ENCODE data around the gene TTLL13. TPM values are rescaled to one million over a fixed set of nuclear protein-coding genes. Genes with fewer than 3 reads are reported as not detected.

The TTLL13 gene
- total RNA-seq, 1 experiment from 2014 or later = not detected

DNA sequence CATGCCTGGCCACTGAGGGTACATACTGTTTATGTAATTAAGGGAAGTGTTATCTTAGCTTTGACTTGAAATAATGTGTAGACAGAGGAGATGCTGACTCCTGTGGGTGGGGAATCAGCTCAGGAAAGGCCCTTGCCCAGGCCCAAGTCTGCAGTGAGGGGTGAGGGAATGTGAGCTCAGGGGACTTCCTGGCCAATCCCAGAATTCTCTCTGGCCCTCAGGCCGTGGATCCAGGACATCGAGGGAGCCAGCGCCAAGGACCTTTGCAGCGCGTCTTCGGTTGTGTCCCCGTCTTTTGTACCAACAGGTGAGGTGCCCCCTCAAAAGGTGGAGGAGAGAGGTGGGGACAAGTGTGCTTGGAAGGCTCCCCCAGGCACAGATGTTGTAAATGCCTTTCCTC lies 22.0 kb upstream of the TTLL13 start:
- no peaks in the 10 kb centered on the region for H3K27me3 ChIP-seq (replicated peaks; ENCODE audit: insufficient read depth, low read depth, low read length, poor library complexity)
- no peak overlapping the region for H3K27ac ChIP-seq (ENCODE audit: low read depth, low read length, poor library complexity, severe bottlenecking)
- ChIA-PET CTCF (no interaction called here), POLR2A (ENCODE audit: low non-redundant PET) (no interaction called here)
- no peak overlapping the region for H3K4me3 ChIP-seq (ENCODE audit: low read depth, low read length, poor library complexity, severe bottlenecking)
- no peak for DNase-seq (ENCODE audit: low spot score)
- TF ChIP-seq EZH2 (IDR thresholded peaks at IDR 0.05; ENCODE audit: borderline replicate concordance, low read depth, low read length, poor library complexity, severe bottlenecking) = no peak
- TF ChIP-seq, protein P1, sequence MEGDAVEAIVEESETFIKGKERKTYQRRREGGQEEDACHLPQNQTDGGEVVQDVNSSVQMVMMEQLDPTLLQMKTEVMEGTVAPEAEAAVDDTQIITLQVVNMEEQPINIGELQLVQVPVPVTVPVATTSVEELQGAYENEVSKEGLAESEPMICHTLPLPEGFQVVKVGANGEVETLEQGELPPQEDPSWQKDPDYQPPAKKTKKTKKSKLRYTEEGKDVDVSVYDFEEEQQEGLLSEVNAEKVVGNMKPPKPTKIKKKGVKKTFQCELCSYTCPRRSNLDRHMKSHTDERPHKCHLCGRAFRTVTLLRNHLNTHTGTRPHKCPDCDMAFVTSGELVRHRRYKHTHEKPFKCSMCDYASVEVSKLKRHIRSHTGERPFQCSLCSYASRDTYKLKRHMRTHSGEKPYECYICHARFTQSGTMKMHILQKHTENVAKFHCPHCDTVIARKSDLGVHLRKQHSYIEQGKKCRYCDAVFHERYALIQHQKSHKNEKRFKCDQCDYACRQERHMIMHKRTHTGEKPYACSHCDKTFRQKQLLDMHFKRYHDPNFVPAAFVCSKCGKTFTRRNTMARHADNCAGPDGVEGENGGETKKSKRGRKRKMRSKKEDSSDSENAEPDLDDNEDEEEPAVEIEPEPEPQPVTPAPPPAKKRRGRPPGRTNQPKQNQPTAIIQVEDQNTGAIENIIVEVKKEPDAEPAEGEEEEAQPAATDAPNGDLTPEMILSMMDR (conservative IDR thresholded peaks at IDR 0.05; ENCODE audit: low read depth, low read length) = no peak
- peaks cover 16% of the 10 kb centered on the region for H3K36me3 ChIP-seq (ENCODE audit: insufficient read depth, low read length, poor library complexity, severe bottlenecking)
- BruUV-seq (replicated peaks) = no TSS peak
- no peaks in the 10 kb centered on the region for H3K4me1 ChIP-seq (ENCODE audit: insufficient read depth, low read length, poor library complexity, severe bottlenecking)
- H3K9me3 ChIP-seq (ENCODE audit: low read depth, low read length, poor library complexity, severe bottlenecking) = no peaks in the 10 kb centered on the region
- intact Hi-C loops (cut with micrococcal nuclease; ENCODE audit: unreplicated experiment) = no loop called here

DNA sequence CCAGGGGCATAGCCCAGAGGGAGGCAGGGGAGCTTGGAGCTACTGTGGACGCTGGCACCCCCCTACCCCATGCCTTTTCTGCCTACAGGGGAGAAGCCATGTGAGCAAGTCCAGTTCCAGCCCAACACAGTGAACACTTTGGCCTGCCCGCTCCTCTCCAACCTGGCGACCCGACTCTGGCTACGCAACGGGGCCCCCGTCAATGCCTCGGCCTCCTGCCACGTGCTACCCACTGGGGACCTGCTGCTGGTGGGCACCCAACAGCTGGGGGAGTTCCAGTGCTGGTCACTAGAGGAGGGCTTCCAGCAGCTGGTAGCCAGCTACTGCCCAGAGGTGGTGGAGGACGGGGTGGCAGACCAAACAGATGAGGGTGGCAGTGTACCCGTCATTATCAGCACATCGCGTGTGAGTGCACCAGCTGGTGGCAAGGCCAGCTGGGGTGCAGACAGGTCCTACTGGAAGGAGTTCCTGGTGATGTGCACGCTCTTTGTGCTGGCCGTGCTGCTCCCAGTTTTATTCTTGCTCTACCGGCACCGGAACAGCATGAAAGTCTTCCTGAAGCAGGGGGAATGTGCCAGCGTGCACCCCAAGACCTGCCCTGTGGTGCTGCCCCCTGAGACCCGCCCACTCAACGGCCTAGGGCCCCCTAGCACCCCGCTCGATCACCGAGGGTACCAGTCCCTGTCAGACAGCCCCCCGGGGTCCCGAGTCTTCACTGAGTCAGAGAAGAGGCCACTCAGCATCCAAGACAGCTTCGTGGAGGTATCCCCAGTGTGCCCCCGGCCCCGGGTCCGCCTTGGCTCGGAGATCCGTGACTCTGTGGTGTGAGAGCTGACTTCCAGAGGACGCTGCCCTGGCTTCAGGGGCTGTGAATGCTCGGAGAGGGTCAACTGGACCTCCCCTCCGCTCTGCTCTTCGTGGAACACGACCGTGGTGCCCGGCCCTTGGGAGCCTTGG lies 21.3 kb upstream of the TTLL13 start:
- no peak for DNase-seq (ENCODE audit: low spot score)
- H3K36me3 ChIP-seq (ENCODE audit: insufficient read depth, low read length, poor library complexity, severe bottlenecking) = peaks cover 16% of the 10 kb centered on the region
- H3K27me3 ChIP-seq (replicated peaks; ENCODE audit: insufficient read depth, low read depth, low read length, poor library complexity) = no peaks in the 10 kb centered on the region
- ChIA-PET CTCF (interaction anchor here (0.6 kb wide), 1 partner anchor 21 kb away, joined by 4 read pairs; the partner anchor contains the start of gene TTLL13), POLR2A (ENCODE audit: low non-redundant PET) (no interaction called here)
- H3K27ac ChIP-seq (ENCODE audit: low read depth, low read length, poor library complexity, severe bottlenecking) = no peak overlapping the region
- TF ChIP-seq, protein P1 (conservative IDR thresholded peaks at IDR 0.05; ENCODE audit: low read depth, low read length) = no peak
- TF ChIP-seq EZH2 (IDR thresholded peaks at IDR 0.05; ENCODE audit: borderline replicate concordance, low read depth, low read length, poor library complexity, severe bottlenecking) = no peak
- no peak overlapping the region for H3K4me3 ChIP-seq (ENCODE audit: low read depth, low read length, poor library complexity, severe bottlenecking)
- H3K4me1 ChIP-seq (ENCODE audit: insufficient read depth, low read length, poor library complexity, severe bottlenecking) = no peaks in the 10 kb centered on the region
- H3K9me3 ChIP-seq (ENCODE audit: low read depth, low read length, poor library complexity, severe bottlenecking) = no peaks in the 10 kb centered on the region
- intact Hi-C loops (cut with micrococcal nuclease; ENCODE audit: unreplicated experiment) = no loop called here
- BruUV-seq (replicated peaks) = no TSS peak

DNA sequence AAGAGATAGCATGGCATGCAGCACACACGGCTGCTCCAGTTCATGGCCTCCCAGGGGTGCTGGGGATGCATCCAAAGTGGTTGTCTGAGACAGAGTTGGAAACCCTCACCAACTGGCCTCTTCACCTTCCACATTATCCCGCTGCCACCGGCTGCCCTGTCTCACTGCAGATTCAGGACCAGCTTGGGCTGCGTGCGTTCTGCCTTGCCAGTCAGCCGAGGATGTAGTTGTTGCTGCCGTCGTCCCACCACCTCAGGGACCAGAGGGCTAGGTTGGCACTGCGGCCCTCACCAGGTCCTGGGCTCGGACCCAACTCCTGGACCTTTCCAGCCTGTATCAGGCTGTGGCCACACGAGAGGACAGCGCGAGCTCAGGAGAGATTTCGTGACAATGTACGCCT lies 20.4 kb upstream of the TTLL13 start:
- H3K36me3 ChIP-seq (ENCODE audit: insufficient read depth, low read length, poor library complexity, severe bottlenecking) = peaks cover 16% of the 10 kb centered on the region
- ChIA-PET POLR2A (ENCODE audit: low non-redundant PET) (no interaction called here), CTCF (no interaction called here)
- no peaks in the 10 kb centered on the region for H3K27me3 ChIP-seq (replicated peaks; ENCODE audit: insufficient read depth, low read depth, low read length, poor library complexity)
- H3K27ac ChIP-seq (ENCODE audit: low read depth, low read length, poor library complexity, severe bottlenecking) = no peak overlapping the region
- BruUV-seq (replicated peaks) = no TSS peak
- no peak overlapping the region for H3K4me3 ChIP-seq (ENCODE audit: low read depth, low read length, poor library complexity, severe bottlenecking)
- DNase-seq (ENCODE audit: low spot score) = no peak
- TF ChIP-seq EZH2 (IDR thresholded peaks at IDR 0.05; ENCODE audit: borderline replicate concordance, low read depth, low read length, poor library complexity, severe bottlenecking) = no peak
- TF ChIP-seq, protein P1 (conservative IDR thresholded peaks at IDR 0.05; ENCODE audit: low read depth, low read length) = no peak
- no peaks in the 10 kb centered on the region for H3K9me3 ChIP-seq (ENCODE audit: low read depth, low read length, poor library complexity, severe bottlenecking)
- intact Hi-C loops (cut with micrococcal nuclease; ENCODE audit: unreplicated experiment) = no loop called here
- no peaks in the 10 kb centered on the region for H3K4me1 ChIP-seq (ENCODE audit: insufficient read depth, low read length, poor library complexity, severe bottlenecking)
